GM21367 (cell line): Measurements from ENCODE around the gene SPZ1.
"Not testable (repeated sequence)": the region's sequence is repeated elsewhere in the genome, so short reads cannot be mapped to it uniquely, and the experiment has no call there.

Experiments
- ATAC-seq: cut with Tn5 transposase; IDR thresholded peaks from one replicate; pipeline ENCODE4 v1.9.1; 2021; ENCODE audit not compliant: unreplicated experiment

SPZ1 gene

DNA sequence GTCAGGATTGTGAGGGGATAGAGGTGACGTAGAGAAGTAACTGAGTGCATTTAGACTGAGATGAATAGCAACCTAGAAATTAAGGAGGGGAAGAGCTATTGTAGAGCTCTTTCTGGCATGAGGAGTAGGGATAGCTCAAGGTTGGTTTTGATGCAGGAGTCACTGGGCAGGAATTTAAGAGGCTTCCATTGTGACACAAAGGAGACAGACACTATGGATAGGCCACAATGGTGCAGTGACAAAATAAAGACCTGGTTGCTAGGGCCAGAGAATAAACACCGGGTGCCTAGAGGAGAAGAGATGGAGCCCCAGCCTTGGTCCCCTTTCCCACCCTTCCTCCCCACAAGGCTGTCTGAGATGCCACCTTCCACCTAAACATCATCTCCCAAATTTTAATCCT lies at the start of gene SPZ1:
TSS of gene SPZ1 (plus strand) at position 301 of the 400 bp plus-strand sequence. CDS start 214 bp downstream, outside the sequence.
- ATAC-seq: no peak

DNA sequence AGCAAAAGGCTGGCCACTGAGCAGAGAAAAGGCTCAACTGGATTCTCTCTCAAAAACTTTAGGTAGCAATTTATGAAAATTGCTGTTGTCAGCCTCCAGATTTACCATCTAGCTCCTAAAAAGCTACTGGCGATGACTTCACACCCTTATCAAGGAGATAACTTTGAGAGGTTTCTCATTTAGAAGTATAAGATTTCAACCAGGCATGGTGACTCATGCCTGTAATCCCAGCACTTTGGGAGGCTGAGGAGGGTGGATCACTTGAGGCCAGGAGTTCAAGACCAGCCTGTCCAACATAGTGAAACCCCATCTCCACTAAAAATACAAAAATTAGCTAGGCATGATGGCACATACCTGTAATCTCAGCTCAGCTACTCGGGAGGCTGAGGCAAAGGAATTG lies 49.3 kb upstream of the SPZ1 start:
- ATAC-seq: not testable (repeated sequence)

GRCh38 chr5:80275347-80275746 lies 44.5 kb upstream of the SPZ1 start:
- no peak for ATAC-seq

DNA sequence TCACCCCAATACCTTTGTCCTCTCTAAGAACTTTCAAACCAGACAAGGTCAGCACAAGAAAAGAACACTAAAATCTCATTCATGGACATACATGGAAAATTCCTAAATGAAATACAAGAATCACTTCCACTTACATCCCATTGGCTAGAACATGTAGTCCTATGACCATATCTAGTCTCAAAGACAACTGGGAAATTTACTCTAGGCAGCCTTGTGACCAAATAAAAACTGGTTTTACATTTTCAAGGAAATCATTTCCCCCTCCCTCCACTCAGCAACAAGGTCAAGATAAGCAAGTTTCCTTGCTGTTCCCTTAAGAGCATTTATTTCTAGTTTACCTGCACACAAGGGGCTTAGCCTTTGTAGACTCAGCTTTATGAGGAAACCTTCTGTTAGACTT lies 43.6 kb upstream of the SPZ1 start:
- ATAC-seq: no peak

DNA sequence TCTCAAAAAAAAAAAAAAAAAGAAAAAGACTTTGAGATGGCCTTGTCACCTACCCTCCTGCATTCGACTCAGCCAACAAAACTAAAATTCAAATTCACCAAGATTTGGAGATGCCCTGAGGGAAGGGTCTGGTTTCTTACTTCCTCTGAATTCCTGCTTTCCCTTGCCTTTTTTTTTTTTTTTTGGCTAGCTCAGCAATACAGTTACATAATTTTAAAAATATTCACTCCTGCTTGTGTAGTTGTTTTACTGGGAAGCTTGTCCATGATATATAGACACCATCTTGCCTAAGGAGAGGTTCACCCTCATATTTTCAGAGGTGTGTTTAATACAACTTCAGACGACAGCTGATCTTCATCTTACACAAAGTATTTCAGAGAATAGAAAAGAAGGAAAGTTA lies 42.6 kb upstream of the SPZ1 start:
- ATAC-seq: no peak

DNA sequence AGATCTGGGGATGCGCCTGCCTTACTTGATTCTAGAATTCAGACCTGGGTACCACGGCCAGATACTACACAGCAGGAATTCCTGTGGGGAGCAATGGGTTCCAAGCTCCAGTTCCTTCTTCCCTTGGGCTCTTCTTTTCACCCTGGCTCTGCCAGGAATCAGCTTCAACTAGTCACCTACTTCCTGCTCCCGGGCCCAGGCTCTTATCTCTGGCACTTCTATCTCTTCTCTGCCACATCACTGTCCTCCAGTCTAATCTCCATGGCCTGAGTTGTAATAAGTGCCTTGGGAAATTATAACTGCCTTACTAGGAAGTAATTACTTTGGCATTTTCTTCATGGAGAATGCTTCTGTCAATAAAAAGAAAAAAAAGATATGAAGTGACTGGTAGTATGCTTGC lies 37.7 kb upstream of the SPZ1 start:
- no peak for ATAC-seq

- ATAC-seq: no peak
These were observed 36.4 kb upstream of the SPZ1 start for GRCh38 chr5:80283360-80283759.

GRCh38 chr5:80284720-80285119 lies 35.1 kb upstream of the SPZ1 start:
- ATAC-seq: no peak

DNA sequence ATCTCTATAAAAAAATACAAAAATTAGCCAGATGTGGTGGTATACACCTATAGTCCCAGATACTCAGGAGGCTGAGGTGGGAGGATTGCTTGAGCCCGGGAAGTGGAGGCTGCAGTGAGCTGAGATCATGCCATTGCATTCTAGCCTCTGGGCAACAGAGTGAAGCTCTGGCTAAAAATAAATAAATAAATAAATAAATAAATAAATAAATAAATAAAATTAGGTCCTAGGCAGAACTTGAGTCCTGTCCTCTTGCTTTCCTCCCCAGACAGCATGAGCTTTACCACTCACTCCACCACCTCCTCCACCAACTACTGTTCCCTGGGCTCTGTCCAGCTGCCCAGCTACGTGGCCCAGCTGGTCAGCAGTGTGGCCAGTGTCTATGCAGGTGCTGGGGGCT lies 31.6 kb upstream of the SPZ1 start:
- no peak for ATAC-seq

GRCh38 chr5:80289320-80289719 lies 30.5 kb upstream of the SPZ1 start:
- no peak for ATAC-seq

GRCh38 chr5:80291761-80292160 lies 28.0 kb upstream of the SPZ1 start:
- ATAC-seq: no peak

GRCh38 chr5:80296121-80296520 lies 23.7 kb upstream of the SPZ1 start:
- no peak for ATAC-seq

DNA sequence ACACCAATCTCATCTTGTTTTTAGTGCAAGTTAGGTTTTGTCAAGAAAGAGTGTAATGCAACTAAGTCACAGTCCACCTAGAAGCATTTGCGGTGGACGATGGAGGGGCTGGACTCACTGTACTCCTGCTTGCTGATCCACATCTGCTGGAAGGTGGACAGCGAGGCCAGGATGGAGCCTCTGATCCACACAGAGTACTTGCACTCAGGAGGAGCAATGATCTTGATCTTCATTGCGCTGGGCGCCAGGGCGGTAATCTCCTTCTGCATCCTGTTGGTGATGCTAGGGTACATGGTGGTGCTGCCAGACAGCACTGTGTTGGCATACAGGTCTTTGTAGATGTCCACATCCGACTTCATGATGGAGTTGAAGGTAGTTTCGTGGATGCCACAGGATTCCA lies 20.2 kb upstream of the SPZ1 start:
- ATAC-seq: no peak

- no peak for ATAC-seq
These were observed 19.7 kb upstream of the SPZ1 start for GRCh38 chr5:80300125-80300524.

DNA sequence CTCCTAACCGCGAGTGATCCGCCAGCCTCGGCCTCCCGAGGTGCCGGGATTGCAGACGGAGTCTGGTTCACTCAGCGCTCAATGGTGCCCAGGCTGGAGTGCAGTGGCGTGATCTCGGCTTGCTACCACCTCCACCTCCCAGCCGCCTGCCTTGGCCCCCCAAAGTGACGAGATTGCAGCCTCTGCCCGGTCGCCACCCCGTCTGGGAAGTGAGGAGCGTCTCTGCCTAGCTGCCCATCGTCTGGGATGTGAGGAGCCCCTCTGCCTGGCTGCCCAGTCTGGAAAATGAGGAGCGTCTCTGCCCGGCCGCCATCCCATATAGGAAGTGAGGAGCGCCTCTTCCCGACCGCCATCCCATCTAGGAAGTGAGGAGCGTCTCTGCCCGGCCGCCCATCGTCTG lies 19.0 kb upstream of the SPZ1 start:
- ATAC-seq: not testable (repeated sequence)

GRCh38 chr5:80301342-80301741 lies 18.5 kb upstream of the SPZ1 start:
- ATAC-seq: not testable (repeated sequence)

GRCh38 chr5:80302636-80303035 lies 17.2 kb upstream of the SPZ1 start:
- no peak for ATAC-seq

GRCh38 chr5:80308526-80308925 lies 11.3 kb upstream of the SPZ1 start:
- no peak for ATAC-seq

GRCh38 chr5:80309871-80310665 lies 9.7 kb upstream of the SPZ1 start:
- no peak for ATAC-seq

GRCh38 chr5:80315244-80315643 lies 4.6 kb upstream of the SPZ1 start:
- no peak for ATAC-seq

DNA sequence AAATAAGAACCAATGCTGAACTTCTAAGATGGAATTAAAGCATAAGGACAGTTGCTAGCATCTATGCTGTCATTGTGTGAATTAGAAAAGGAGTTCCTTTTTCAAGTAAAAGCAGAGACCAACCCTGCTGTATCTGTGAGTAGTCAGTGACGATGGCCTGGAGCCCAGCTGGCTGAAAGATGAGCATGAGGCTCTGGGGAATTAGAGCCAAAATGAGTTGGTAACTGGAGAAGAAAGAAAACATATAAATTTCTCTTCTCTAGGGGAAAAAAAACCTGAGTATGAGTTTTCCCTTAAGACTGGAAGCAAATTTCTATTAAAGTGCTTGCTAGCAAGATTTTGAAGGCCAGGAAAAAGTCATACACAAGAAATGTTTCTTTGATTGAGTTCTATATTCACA lies 1.6 kb upstream of the SPZ1 start:
- ATAC-seq: no peak

GRCh38 chr5:80324912-80325311 lies 5.1 kb downstream of the SPZ1 start:
- no peak for ATAC-seq

DNA sequence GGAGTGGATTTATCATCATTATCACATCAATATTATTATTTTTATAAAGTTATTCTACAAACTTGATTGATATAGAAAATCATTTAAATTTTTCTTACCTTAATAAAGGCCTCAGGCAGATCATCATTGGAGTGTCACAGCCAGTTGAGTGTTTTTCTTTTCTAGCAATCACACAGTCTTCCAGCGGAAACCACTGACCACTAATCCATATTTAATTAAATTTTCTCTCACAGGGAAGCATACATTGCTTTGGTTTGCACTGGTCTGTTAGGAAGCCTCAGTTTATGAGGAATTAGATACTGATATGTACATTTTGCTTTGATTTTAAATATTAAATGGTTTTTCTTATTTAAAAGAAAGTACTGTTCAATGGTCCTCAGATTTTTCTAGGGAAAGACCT lies 6.7 kb downstream of the SPZ1 start:
- ATAC-seq: no peak
